Measurements from ENCODE around the gene CD244.

CD244 gene

GRCh38 chr1:160780398-160780755 lies 82.3 kb downstream of the CD244 start:
- DNase-seq (ENCODE audit: low spot score): no peak

Data from kidney capillary endothelial cell (primary cell).